Measurements from ENCODE around the gene CRACDL. TPM values are rescaled to one million over a fixed set of nuclear protein-coding genes. Genes with fewer than 3 reads are reported as not detected.

The CRACDL gene
- total and polyA plus RNA-seq, 2 of the 13 experiments (the other 11 are each of a cell fraction or from before 2014, with no cell fraction given), result 0.15 to 0.26 TPM

- TF ChIP-seq, protein P1, sequence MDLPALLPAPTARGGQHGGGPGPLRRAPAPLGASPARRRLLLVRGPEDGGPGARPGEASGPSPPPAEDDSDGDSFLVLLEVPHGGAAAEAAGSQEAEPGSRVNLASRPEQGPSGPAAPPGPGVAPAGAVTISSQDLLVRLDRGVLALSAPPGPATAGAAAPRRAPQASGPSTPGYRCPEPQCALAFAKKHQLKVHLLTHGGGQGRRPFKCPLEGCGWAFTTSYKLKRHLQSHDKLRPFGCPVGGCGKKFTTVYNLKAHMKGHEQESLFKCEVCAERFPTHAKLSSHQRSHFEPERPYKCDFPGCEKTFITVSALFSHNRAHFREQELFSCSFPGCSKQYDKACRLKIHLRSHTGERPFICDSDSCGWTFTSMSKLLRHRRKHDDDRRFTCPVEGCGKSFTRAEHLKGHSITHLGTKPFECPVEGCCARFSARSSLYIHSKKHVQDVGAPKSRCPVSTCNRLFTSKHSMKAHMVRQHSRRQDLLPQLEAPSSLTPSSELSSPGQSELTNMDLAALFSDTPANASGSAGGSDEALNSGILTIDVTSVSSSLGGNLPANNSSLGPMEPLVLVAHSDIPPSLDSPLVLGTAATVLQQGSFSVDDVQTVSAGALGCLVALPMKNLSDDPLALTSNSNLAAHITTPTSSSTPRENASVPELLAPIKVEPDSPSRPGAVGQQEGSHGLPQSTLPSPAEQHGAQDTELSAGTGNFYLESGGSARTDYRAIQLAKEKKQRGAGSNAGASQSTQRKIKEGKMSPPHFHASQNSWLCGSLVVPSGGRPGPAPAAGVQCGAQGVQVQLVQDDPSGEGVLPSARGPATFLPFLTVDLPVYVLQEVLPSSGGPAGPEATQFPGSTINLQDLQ (CRISPR knock-in tag; IDR thresholded peaks at IDR 0.05), result no peak
- TF ChIP-seq ZNF720 (CRISPR knock-in tag; IDR thresholded peaks at IDR 0.05) (no peak), XBP1 (CRISPR knock-in tag; IDR thresholded peaks at IDR 0.05) (no peak), ZNF616 (CRISPR knock-in tag; IDR thresholded peaks at IDR 0.05; ENCODE audit: low read depth) (no peak), RFX5 (IDR thresholded peaks at IDR 0.05; ENCODE audit: low read depth, low read length) (no peak), YY1 (IDR thresholded peaks at IDR 0.05; ENCODE audit: insufficient read depth, insufficient replicate concordance, low read depth, low read length) (no peak), SRSF1 (optimal IDR thresholded peaks at IDR 0.05; ENCODE audit: low read depth, low read length) (no peak), KDM2A (CRISPR knock-in tag; IDR thresholded peaks at IDR 0.05; ENCODE audit: borderline replicate concordance, low read depth) (no peak; the same call in 1 of the 2 replicates), KLF16 (CRISPR knock-in tag; IDR thresholded peaks at IDR 0.05) (peak in 1 of 2 experiments; percentile 81; a peak in 2 of 4 replicates), ZNF703 (CRISPR knock-in tag; IDR thresholded peaks at IDR 0.05; ENCODE audit: borderline replicate concordance) (no peak), TOE1 (CRISPR knock-in tag; IDR thresholded peaks at IDR 0.05) (no peak), BRD4 (CRISPR knock-in tag; IDR thresholded peaks at IDR 0.05) (peak; percentile 51; the same call in 1 of the 2 replicates), KMT2A (CRISPR knock-in tag; IDR thresholded peaks at IDR 0.05) (no peak)
- TF ChIP-seq, protein P2, sequence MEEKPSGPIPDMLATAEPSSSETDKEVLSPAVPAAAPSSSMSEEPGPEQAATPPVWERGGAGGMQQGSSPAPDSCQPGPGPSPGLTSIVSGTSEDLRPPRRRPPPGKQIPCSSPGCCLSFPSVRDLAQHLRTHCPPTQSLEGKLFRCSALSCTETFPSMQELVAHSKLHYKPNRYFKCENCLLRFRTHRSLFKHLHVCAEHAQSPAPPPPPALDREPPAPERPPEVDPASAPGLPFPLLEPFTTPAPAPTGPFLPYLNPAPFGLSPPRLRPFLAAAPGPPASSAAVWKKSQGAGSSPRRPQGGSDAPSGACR (CRISPR knock-in tag; IDR thresholded peaks at IDR 0.05), result no peak
- TF ChIP-seq, protein P3, sequence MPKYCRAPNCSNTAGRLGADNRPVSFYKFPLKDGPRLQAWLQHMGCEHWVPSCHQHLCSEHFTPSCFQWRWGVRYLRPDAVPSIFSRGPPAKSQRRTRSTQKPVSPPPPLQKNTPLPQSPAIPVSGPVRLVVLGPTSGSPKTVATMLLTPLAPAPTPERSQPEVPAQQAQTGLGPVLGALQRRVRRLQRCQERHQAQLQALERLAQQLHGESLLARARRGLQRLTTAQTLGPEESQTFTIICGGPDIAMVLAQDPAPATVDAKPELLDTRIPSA (CRISPR knock-in tag; IDR thresholded peaks at IDR 0.05; ENCODE audit: borderline replicate concordance), result no peak
- TF ChIP-seq, protein P4, sequence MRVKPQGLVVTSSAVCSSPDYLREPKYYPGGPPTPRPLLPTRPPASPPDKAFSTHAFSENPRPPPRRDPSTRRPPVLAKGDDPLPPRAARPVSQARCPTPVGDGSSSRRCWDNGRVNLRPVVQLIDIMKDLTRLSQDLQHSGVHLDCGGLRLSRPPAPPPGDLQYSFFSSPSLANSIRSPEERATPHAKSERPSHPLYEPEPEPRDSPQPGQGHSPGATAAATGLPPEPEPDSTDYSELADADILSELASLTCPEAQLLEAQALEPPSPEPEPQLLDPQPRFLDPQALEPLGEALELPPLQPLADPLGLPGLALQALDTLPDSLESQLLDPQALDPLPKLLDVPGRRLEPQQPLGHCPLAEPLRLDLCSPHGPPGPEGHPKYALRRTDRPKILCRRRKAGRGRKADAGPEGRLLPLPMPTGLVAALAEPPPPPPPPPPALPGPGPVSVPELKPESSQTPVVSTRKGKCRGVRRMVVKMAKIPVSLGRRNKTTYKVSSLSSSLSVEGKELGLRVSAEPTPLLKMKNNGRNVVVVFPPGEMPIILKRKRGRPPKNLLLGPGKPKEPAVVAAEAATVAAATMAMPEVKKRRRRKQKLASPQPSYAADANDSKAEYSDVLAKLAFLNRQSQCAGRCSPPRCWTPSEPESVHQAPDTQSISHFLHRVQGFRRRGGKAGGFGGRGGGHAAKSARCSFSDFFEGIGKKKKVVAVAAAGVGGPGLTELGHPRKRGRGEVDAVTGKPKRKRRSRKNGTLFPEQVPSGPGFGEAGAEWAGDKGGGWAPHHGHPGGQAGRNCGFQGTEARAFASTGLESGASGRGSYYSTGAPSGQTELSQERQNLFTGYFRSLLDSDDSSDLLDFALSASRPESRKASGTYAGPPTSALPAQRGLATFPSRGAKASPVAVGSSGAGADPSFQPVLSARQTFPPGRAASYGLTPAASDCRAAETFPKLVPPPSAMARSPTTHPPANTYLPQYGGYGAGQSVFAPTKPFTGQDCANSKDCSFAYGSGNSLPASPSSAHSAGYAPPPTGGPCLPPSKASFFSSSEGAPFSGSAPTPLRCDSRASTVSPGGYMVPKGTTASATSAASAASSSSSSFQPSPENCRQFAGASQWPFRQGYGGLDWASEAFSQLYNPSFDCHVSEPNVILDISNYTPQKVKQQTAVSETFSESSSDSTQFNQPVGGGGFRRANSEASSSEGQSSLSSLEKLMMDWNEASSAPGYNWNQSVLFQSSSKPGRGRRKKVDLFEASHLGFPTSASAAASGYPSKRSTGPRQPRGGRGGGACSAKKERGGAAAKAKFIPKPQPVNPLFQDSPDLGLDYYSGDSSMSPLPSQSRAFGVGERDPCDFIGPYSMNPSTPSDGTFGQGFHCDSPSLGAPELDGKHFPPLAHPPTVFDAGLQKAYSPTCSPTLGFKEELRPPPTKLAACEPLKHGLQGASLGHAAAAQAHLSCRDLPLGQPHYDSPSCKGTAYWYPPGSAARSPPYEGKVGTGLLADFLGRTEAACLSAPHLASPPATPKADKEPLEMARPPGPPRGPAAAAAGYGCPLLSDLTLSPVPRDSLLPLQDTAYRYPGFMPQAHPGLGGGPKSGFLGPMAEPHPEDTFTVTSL (CRISPR knock-in tag; IDR thresholded peaks at IDR 0.05; ENCODE audit: borderline replicate concordance), result no peak
- TF ChIP-seq, protein P5, sequence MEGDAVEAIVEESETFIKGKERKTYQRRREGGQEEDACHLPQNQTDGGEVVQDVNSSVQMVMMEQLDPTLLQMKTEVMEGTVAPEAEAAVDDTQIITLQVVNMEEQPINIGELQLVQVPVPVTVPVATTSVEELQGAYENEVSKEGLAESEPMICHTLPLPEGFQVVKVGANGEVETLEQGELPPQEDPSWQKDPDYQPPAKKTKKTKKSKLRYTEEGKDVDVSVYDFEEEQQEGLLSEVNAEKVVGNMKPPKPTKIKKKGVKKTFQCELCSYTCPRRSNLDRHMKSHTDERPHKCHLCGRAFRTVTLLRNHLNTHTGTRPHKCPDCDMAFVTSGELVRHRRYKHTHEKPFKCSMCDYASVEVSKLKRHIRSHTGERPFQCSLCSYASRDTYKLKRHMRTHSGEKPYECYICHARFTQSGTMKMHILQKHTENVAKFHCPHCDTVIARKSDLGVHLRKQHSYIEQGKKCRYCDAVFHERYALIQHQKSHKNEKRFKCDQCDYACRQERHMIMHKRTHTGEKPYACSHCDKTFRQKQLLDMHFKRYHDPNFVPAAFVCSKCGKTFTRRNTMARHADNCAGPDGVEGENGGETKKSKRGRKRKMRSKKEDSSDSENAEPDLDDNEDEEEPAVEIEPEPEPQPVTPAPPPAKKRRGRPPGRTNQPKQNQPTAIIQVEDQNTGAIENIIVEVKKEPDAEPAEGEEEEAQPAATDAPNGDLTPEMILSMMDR (CRISPR knock-in tag; IDR thresholded peaks at IDR 0.05), result no peak
Observed at GRCh38 chr2:98911376-98912154, 24.5 kb downstream of the CRACDL start (continued).
